A673 (cell line): ENCODE measurements around the gene TLE2. TPM values are rescaled to one million over a fixed set of nuclear protein-coding genes. Genes with fewer than 3 reads are reported as not detected.
A peak's percentile ranks its signal among the peaks of the same experiment; 100 is the strongest.

Experiments
- BruUV-seq: library from RNA; stranded (reverse); fragments of 400-500 nt; replicated peaks from 2 replicates; lab custom pipeline; 2021; lab: Mats Ljungman, UMichigan
- CTCF ChIA-PET: fragments of 300-600 bp; sonication (Branson Sonifier 250); formaldehyde crosslinking; loops from one replicate; lab custom pipeline; 2022; ENCODE audit warnings: antibody characterized with exemption; lab: Charles Lee
- POLR2A ChIA-PET: fragments of 300-600 bp; sonication (Branson Sonifier 250); formaldehyde crosslinking; loops from one replicate; lab custom pipeline; 2022; ENCODE audit warnings: antibody characterized with exemption; ENCODE audit not compliant: low non-redundant PET; lab: Charles Lee
- DNase-seq: peaks from one replicate; pipeline ENCODE4 v3.0.0-alpha.2; 2015; ENCODE audit warnings: low spot score
- H3K27ac ChIP-seq: fragments of 200-600 bp; sonication (generic); 2 replicates; pipeline ENCODE4 v1.5.1; 2016; ENCODE audit warnings: mixed run types, low read depth, mild to moderate bottlenecking, mixed read lengths, antibody characterized with exemption, low read length; ENCODE audit not compliant: poor library complexity, severe bottlenecking
- H3K27me3 ChIP-seq: fragments of 200-600 bp; sonication (generic); replicated peaks from 2 replicates; pipeline ENCODE4 v1.6.1; 2017; ENCODE audit warnings: mixed run types, low read depth, mild to moderate bottlenecking, mixed read lengths, antibody characterized with exemption, low read length; ENCODE audit not compliant: insufficient read depth, poor library complexity
- H3K36me3 ChIP-seq: fragments of 200-600 bp; sonication (generic); 2 replicates; pipeline ENCODE4 v1.6.1; 2016; ENCODE audit warnings: mixed run types, mild to moderate bottlenecking, mixed read lengths, antibody characterized with exemption, low read length; ENCODE audit not compliant: insufficient read depth, poor library complexity, severe bottlenecking
- H3K4me1 ChIP-seq: fragments of 200-600 bp; sonication (generic); 2 replicates; pipeline ENCODE4 v1.6.1; 2017; ENCODE audit warnings: mixed run types, mild to moderate bottlenecking, mixed read lengths, antibody characterized with exemption, low read length; ENCODE audit not compliant: insufficient read depth, poor library complexity, severe bottlenecking
- H3K4me3 ChIP-seq: fragments of 200-600 bp; sonication (generic); 2 replicates; pipeline ENCODE4 v1.5.1; 2016; ENCODE audit warnings: low read depth, mixed run types, mild to moderate bottlenecking, mixed read lengths, low read length; ENCODE audit not compliant: poor library complexity, severe bottlenecking
- H3K9me3 ChIP-seq: fragments of 200-600 bp; sonication (generic); 2 replicates; pipeline ENCODE4 v1.6.1; 2016; ENCODE audit warnings: mixed run types, low read depth, mild to moderate bottlenecking, mixed read lengths, antibody characterized with exemption, low read length; ENCODE audit not compliant: poor library complexity, severe bottlenecking
- CTCF ChIP-seq: fragments of 300-800, 200-600 bp; sonication (generic); conservative IDR thresholded peaks from 2 replicates; pipeline ENCODE4 v1.5.1; 2017; ENCODE audit warnings: low read depth, mild to moderate bottlenecking, antibody characterized with exemption, low read length, moderate library complexity, mixed read lengths
- EZH2 ChIP-seq: fragments of 200-600 bp; sonication (generic); IDR thresholded peaks from 2 replicates; pipeline ENCODE4 v1.6.1; 2017; ENCODE audit warnings: borderline replicate concordance, low read depth, mild to moderate bottlenecking, mixed read lengths, antibody characterized with exemption, low read length; ENCODE audit not compliant: poor library complexity, severe bottlenecking
- intact Hi-C: fragments of 100-400 bp; cut with micrococcal nuclease; formaldehyde crosslinking; loops from one replicate; pipeline ENCODE4 v1.10.0; 2022; ENCODE audit not compliant: unreplicated experiment
- total RNA-seq: library from RNA; stranded (reverse); gene quantifications from 2 replicates; pipeline ENCODE4 v1.2.3, GENCODE V29; 2021

TLE2 gene
- total RNA-seq, 1 experiment from 2014 or later, result 10.8 TPM

- no peaks in the 10 kb centered on the region for H3K27me3 ChIP-seq
- intact Hi-C loops, result no loop called here
These were observed 23.7 kb downstream of the TLE2 start for GRCh38 chr19:3005345-3005744.

DNA sequence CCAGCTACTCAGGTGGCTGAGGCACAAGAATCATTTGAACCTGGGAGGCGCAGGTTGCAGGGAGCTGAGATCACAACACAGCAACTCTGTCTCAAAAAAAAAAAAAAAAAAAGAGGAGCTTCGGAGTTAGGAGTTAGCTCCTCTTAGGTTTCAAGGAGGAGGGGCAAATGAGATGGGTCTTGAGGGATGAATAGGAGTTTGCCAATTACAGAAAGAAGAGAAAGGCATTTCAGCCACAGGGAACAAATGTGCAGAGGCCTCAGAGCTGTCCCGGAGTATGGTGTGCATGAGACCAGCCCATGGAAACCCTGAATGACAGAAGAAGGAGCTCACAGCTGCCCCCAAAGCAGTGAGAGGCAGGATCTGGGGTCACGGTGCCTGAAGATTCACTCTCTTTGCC, 24.6 kb downstream of the TLE2 start:
- no peak overlapping the region for H3K4me3 ChIP-seq
- no peaks in the 10 kb centered on the region for H3K9me3 ChIP-seq
- H3K36me3 ChIP-seq, result no peaks in the 10 kb centered on the region
- DNase-seq, result no peak
- CTCF ChIA-PET, result no interaction called here
- no peaks in the 10 kb centered on the region for H3K4me1 ChIP-seq
- TF ChIP-seq EZH2, result no peak
- TF ChIP-seq CTCF, result no peak
- H3K27ac ChIP-seq, result no peak overlapping the region
- POLR2A ChIA-PET, result interaction anchor here (0.6 kb wide), 1 partner anchor 134 kb away, joined by 4 read pairs; no protein-coding TSS in a partner anchor
- intact Hi-C loops, result no loop called here
- H3K27me3 ChIP-seq, result no peaks in the 10 kb centered on the region
- no TSS peak for BruUV-seq

More at GRCh38 chr19:3005345-3005744, 23.7 kb downstream of the TLE2 start:
- DNase-seq, result no peak
- Histone ChIP-seq H3K4me3 (no peak overlapping the region), H3K36me3 (no peaks in the 10 kb centered on the region), H3K27ac (no peak overlapping the region), H3K4me1 (no peaks in the 10 kb centered on the region), H3K9me3 (no peaks in the 10 kb centered on the region)
- POLR2A ChIA-PET, result no interaction called here
- CTCF ChIA-PET, result no interaction called here
- no TSS peak for BruUV-seq
- TF ChIP-seq CTCF (no peak), EZH2 (no peak)

GRCh38 chr19:3003046-3003445, 26.0 kb downstream of the TLE2 start:
- no peak overlapping the region for H3K4me3 ChIP-seq
- H3K27ac ChIP-seq, result no peak overlapping the region
- peak; percentile 62 for DNase-seq
- TF ChIP-seq CTCF (no peak), EZH2 (no peak)
- no peaks in the 10 kb centered on the region for H3K36me3 ChIP-seq
- H3K9me3 ChIP-seq, result no peaks in the 10 kb centered on the region
- ChIA-PET CTCF (no interaction called here), POLR2A (no interaction called here)
- no peaks in the 10 kb centered on the region for H3K4me1 ChIP-seq
- no peaks in the 10 kb centered on the region for H3K27me3 ChIP-seq
- intact Hi-C loops, result no loop called here
- no TSS peak for BruUV-seq
